ENCODE measurements around the gene NACC1. TPM values are rescaled to one million over a fixed set of nuclear protein-coding genes. Genes with fewer than 3 reads are reported as not detected.

The NACC1 gene
- total RNA-seq, 1 donor from 2014 or later, result 99.4 TPM

- Mint-ChIP-seq H3K27ac (ENCODE audit: unreplicated experiment) (no peak overlapping the region), H3K9me3 (no peaks in the 10 kb centered on the region), H3K4me3 (no peak overlapping the region), H3K27me3 (ENCODE audit: low read depth) (peaks cover 92% of the 10 kb centered on the region), H3K36me3 (ENCODE audit: low read depth) (no peaks in the 10 kb centered on the region), H3K4me1 (peaks cover 4% of the 10 kb centered on the region)
- no peak for TF ChIP-seq CTCF (conservative IDR thresholded peaks at IDR 0.05)
- no peak for DNase-seq (ENCODE audit: low read depth, low spot score)
Observed at GRCh38 chr19:13083008-13083404, 35.1 kb upstream of the NACC1 start.

- H3K36me3 Mint-ChIP-seq (ENCODE audit: low read depth), result no peaks in the 10 kb centered on the region
- H3K27me3 Mint-ChIP-seq (ENCODE audit: low read depth), result peaks cover 93% of the 10 kb centered on the region
- no peak overlapping the region for H3K27ac Mint-ChIP-seq (ENCODE audit: unreplicated experiment)
- peaks cover 4% of the 10 kb centered on the region for H3K4me1 Mint-ChIP-seq
- no peak overlapping the region for H3K4me3 Mint-ChIP-seq
- no peaks in the 10 kb centered on the region for H3K9me3 Mint-ChIP-seq
- no peak for DNase-seq (ENCODE audit: low read depth, low spot score)
- TF ChIP-seq CTCF (conservative IDR thresholded peaks at IDR 0.05), result no peak
Observed at GRCh38 chr19:13083627-13084026, 34.4 kb upstream of the NACC1 start.

GRCh38 chr19:13085666-13086065, 32.4 kb upstream of the NACC1 start:
- H3K27me3 Mint-ChIP-seq (ENCODE audit: low read depth), result peaks cover 91% of the 10 kb centered on the region
- no peak for DNase-seq (ENCODE audit: low read depth, low spot score)

GRCh38 chr19:13086341-13086740, 31.7 kb upstream of the NACC1 start:
- H3K36me3 Mint-ChIP-seq (ENCODE audit: low read depth), result no peaks in the 10 kb centered on the region
- H3K27me3 Mint-ChIP-seq (ENCODE audit: low read depth), result peaks cover 92% of the 10 kb centered on the region
- no peak for TF ChIP-seq CTCF (conservative IDR thresholded peaks at IDR 0.05)
- no peak overlapping the region for H3K27ac Mint-ChIP-seq (ENCODE audit: unreplicated experiment)
- no peak overlapping the region for H3K4me3 Mint-ChIP-seq
- peaks cover 4% of the 10 kb centered on the region for H3K4me1 Mint-ChIP-seq
- no peaks in the 10 kb centered on the region for H3K9me3 Mint-ChIP-seq
- no peak for DNase-seq (ENCODE audit: low read depth, low spot score)

More at GRCh38 chr19:13085666-13086065, 32.4 kb upstream of the NACC1 start:
- no peaks in the 10 kb centered on the region for H3K36me3 Mint-ChIP-seq (ENCODE audit: low read depth)
- H3K4me1 Mint-ChIP-seq, result peaks cover 4% of the 10 kb centered on the region
- H3K27ac Mint-ChIP-seq (ENCODE audit: unreplicated experiment), result no peak overlapping the region
- no peak for TF ChIP-seq CTCF (conservative IDR thresholded peaks at IDR 0.05)
- H3K4me3 Mint-ChIP-seq, result no peak overlapping the region
- no peaks in the 10 kb centered on the region for H3K9me3 Mint-ChIP-seq

GRCh38 chr19:13087295-13087694, 30.8 kb upstream of the NACC1 start:
- H3K27me3 Mint-ChIP-seq (ENCODE audit: low read depth), result peaks cover 92% of the 10 kb centered on the region
- DNase-seq (ENCODE audit: low read depth, low spot score), result no peak
- no peaks in the 10 kb centered on the region for H3K36me3 Mint-ChIP-seq (ENCODE audit: low read depth)
- no peak overlapping the region for H3K27ac Mint-ChIP-seq (ENCODE audit: unreplicated experiment)
- no peak overlapping the region for H3K4me3 Mint-ChIP-seq
- TF ChIP-seq CTCF (conservative IDR thresholded peaks at IDR 0.05), result no peak
- H3K9me3 Mint-ChIP-seq, result no peaks in the 10 kb centered on the region
- H3K4me1 Mint-ChIP-seq, result peaks cover 12% of the 10 kb centered on the region
